ENCODE measurements around the gene PRPSAP2. TPM values are rescaled to one million over a fixed set of nuclear protein-coding genes. Genes with fewer than 3 reads are reported as not detected.
A peak's percentile ranks its signal among the peaks of the same experiment; 100 is the strongest.
"Not testable (repeated sequence)": the region's sequence is repeated elsewhere in the genome, so short reads cannot be mapped to it uniquely, and the experiment has no call there.

Gene PRPSAP2
- polyA plus RNA-seq, 5 donors: 49.7 to 58.7 (median 54.2) TPM

DNA sequence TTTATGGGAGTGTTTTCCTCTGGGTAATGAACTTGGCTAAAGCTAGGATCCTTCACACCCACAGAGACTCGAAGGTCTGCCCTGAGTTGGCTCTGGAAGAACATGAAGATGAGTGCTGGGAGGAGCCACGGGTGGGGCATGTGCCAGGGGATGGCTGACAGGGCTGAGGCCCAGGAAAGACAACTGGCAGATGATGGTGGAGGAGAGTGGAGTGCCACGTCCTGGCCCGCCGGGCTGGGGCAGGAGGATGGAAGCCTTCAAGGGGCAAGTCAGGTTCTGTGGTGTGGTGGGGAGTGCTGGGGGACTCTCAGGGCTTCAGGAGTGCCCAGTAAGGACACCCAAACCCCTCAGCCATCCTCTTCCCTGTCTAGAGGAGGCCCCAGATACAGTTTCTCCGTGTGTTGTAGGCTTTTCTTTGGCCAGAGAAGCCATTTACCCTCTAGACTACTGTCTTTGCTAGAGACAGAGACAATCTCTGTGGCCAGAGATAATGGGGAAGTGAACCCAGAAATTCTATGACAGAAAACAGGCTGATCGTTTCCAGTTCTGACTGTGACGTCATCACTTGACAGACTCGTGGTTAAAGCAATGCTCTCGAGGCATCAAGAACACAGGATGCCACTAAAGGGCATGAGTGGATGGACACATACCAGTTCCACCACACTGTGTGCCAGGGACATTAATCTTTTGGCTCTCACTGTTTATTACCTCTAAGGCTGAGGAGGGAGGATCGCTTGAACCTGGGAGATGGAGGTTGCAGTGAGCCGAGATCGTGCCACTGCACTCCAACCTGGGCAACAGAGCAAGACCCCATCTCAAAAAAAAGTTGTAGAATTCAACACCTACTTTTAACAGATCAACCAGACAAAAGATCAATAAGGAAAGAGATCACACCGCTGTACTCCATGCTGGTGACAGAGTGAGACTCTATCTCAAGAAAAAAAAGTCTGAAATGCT, 75.4 kb downstream of the PRPSAP2 start:
- DNase-seq: no peak

DNA sequence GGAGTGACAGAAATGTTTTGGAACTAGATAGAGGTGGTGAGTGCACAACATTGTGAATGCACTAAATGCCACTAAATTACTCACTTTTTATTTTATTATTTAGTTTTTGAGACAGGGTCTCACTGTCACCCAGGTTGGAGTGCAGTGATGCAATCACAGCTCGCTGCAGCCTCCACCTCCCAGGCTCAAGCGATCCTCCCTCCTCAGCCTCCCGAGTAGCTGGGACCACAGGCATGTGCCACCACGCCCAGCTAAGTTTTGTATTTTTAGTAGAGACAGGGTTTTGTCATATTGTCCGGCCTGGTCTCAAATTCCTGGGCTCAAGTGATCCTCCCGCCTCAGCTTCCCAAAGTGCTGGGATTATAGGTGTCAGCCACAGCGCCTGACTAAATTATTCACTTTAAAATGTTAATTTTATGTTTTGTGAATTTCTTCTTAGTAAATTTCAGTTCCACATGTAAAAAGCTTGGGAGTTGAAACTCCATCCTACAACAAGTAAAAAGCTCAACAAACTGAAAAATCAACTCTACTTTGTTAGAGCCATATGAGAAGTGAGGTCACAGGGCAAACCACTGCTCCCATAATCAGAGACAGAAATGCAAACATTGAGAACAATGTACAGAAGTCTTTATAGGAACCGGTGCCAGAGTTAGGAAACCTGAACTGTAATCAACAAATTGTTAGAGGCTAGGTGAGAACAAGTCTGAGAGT, 80.2 kb downstream of the PRPSAP2 start:
- no peak for DNase-seq

DNA sequence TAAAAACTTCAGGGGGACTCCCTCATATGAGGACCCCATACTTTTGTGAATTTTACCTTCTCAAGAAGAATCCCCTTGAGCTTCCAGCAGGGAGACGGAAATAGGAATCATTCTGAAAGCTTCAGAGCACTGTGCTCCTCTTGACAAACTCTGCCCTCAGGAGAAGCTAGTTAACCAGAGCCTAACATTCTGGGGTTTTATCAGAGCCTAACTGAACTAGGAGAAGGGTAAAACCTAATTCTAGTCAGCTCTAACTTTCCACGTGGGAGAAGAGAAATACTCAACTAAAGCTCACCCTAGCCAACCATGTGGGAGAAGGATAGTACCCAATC, 80.7 kb downstream of the PRPSAP2 start:
- DNase-seq: no peak

DNA sequence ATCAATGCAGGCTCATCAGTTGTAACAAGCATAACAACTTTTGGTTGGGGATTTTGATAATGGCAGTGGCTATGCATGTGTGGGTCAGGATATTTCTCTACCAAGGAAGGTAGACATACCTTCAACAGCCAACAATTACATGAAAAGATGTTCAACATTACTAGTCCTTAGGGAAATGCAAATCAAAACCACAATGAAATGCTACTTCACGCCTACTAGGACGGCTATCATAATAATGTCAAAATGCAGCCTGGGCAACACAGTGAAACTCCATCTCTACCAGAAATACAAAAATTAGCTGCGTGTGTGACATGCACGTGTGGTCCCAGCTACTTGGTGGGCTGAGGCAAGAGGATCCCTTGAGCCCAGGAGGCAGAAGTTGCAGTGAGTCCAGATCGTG, 86.7 kb downstream of the PRPSAP2 start:
- DNase-seq: no peak

DNA sequence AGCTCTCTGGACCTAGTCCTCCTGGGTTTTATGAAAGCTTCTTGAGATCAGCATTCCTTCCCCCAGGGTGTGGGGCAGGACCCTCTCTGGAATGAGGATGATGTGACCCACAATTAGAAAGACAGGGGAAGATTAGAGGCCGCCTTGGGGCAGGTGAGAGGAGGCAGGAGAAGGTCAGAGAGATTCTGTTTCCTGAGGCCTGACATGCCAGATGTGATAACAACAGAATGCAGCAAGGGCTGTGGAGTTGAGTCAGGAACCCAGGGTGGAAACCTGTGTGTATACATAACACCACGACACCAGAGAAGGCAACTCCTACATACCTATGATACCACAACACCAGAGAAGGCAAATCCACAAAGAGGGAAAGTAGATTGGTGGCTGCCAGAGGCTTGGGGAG, 88.6 kb downstream of the PRPSAP2 start:
- DNase-seq: no peak

DNA sequence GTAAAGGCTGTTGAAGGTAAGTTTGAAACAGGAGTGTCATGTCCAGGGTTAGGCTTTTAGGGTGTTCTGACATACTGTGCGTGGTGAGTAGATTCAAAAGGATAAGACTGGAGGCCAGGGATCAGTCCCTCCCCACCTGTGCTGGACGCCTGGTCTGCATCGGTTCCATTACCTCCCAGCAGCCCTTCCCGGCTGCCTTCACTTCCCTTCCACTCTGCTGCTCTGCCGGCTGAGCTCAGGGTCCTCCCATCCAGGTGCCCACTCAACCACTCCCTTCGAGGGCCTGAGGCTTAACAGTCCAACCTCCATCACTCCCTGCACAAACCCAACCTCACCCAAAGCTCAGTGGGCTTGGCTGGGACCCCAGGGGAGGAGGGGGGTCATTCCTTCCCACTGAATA, 89.9 kb downstream of the PRPSAP2 start:
- no peak for DNase-seq

DNA sequence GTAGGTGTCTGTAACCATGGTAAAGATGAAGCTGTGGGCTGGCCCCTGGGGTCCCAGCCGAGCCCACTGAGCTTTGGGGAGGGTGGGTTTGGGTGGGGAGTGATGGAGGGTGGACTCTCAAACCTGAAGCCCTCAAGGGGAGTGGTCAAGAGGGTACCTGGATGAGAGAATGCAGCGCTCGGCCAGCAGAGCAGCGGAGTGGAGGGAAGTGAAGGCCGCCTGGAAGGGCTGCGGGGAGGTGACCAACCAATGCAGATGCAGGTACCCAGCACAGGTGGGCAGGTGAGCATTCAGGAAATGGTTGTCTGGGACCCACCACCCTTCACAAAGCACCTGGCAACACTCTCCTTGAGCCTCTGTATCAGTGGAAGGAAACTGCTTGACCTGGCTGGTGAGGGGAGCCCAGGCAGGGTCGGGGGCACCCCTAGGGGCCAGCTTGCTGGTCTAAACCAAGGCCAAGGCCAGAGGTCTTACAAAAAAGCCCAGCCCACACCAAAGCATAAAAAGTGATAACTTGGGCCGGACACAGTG, 90.6 kb downstream of the PRPSAP2 start:
- no peak for DNase-seq

DNA sequence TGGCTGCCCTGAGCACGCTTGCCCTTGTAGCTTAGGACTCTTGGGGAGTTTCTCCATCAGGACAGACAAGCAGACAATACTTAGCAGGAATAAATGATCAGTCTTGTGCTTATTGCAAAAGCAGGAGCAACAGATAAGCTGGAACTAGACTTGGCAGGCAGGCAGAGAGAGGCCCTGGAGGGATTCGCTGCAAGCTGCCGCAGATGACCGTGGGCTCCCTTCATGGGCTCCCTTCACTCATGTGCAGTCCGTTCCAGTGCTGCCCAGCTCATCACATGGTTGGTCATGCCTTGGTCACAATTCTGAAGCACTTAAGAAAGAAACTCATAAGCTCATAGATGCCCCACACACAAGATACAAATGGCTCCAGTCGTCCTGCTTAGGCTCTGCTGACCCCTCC, 91.6 kb downstream of the PRPSAP2 start:
- DNase-seq: peak; percentile 42 to 59

DNA sequence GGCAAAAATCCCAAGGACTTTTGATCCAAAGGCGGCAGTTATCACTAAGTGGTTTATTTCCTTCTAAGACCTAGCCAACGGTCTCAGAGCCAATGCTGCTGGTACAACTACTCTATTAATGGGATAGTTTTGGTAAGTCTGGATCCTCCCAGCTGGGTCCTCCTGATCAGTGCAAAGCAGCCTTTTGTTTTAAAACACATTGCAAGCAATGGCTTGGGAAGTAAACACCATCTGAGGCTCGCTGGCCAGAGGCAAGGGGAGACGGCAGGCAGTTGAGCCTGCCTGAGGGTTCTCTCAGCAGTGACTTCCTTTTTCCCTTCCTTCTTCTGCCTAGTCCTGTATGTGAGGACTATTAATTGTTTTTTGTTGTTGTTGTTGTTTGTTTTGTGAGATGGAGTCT, 92.4 kb downstream of the PRPSAP2 start:
- no peak for DNase-seq

DNA sequence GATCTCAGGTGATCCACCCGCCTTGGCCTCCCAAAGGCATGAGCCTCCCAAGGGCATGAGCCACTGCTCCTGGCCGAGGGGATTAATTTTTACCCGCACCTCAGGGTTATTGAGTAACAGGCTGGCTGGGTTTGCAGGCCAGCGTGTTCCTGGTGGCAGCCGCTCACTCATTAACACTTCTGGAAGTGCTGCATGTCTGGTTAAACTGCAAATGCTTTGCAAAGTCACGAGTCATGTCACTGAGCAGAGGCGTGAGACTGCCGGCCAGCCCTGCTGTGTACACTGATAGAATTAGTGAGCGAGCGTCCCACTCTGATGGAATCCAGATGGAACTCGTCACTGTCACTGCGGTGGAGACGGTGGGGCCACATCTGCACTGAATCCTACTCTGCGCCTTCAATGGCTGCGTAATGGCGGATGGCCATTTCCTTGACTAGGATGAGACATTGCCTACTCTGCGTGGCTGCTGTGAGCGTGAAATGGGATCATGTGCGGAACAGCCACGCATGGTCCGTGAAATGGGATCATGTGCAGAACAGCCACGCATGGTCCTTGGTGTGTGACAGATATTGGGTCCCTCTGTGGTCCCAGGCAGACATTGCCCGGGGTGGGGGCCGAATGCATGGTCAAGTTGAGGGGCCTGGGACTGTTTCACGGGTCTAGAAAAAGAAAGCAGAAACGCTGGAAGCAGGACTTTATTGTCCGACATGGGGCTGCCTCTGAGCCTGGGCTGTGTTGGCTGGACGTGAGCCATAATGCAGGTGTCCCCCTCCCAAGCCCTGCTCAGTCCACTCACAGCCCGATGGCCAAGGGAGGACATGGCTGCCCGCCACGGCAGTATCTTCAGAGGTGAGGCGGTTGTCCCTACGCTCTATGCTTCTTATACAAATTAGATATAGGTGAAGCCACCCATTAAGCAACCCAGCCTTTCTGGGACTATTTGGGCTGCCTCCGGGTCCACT, 93.3 kb downstream of the PRPSAP2 start:
- DNase-seq: peak; percentile 42 to 49

DNA sequence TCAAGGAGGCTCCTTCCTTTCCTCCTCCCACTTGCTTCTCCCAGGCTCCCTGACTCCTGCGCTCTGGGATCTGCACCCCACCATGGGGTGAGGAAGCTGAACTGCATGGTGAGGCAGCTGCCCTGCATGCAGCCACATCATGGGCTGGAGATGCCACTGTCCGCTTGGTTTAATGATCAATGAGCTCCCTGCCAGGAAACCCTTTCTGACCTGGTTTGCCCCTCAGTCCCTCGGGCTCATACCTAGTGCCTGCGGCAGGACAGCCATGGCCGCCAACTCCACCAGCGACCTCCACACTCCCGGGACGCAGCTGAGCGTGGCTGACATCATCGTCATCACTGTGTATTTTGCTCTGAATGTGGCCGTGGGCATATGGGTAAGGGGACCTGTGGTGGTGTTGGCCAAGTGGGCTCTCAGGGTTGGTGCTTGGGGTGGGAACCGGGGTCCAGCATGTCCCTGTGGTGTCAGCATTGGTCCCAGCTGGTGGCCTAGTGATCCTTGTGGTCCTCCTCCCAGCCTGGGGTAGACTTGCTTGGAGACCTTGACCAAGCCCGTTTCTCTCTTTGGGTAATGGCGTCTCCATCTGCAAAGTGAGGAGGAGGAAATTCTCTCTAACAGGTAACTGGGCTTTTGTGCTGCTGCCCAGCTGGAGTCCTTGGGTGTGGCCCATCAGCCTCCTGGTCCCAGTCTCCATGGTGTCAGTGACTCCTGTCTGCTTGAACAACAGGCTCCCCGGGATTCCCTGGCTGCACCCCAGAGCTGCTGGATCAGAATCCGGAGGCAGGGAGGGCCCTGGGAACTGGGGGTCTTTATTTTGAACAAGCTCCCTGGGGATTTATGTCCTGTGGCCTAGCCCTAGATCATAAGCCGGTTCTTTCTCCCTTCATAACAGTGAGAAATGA, 94.3 kb downstream of the PRPSAP2 start, which contains the start of gene SLC5A10:
TSS of gene SLC5A10 (plus strand) at position 225 of the 902 bp plus-strand sequence. CDS start at position 266, 41 bp downstream.
- no peak for DNase-seq

DNA sequence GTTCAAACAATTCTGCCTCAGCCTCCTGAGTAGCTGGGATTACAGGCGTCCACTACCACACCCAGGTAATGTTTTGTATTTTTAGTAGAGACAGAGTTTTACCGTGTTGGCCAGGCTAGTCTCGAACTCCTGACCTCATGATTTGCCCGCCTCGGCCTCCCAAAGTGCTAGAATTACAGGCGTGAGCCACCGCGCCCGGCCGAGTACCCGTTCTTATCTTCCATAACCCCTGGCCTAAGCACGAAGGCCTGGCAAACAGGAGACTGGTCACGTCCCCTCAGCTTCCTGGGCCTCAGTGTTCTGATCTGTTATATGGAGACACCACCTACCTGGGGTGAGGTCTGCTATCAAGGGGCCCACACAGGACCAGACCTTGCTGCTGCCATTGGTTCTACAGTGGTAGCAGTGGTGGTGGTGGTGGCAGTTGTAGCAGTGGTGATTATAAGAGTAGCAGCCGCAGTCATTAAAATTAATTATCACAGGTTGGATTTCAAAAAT, 95.3 kb downstream of the PRPSAP2 start:
- DNase-seq: no peak

DNA sequence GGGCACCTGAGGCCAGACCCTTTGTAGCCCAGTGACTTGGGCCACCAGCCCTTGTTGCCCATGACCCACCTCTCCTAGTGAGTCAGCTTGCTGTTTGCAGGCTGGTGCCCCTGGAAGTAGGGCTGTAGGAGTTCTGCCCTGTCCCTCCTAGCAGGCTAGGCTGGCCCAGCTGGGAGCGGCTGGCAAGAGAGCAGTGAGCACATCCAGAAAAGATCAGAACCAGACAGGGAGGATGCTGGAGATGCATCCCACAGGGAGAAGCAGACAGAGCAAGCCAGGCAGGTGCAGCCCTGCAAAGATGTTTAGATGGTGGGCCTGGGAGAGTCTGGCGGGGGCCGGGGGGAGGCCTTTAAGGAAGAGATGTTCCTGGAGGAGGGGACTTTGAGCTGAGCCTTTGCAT, 96.4 kb downstream of the PRPSAP2 start:
- DNase-seq: no peak

DNA sequence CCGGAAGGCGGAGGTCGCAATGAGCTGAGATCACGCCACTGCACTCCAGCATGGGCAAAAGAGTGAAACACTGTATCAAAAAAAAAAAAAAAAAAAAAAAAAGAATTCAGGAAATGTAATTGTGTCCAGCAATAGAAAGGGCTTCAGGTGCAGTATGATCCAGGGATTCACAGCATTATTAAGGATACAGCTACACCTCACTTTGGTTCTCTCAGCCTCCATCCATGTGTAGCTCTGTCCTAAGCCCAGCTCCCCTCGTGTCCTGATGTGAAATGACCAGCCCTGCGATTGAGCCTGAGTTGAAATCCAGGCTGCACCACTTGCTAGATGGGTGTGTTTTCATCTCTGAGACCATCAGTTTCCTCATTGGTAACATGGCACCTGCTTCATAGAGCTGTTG, 97.1 kb downstream of the PRPSAP2 start:
- no peak for DNase-seq

DNA sequence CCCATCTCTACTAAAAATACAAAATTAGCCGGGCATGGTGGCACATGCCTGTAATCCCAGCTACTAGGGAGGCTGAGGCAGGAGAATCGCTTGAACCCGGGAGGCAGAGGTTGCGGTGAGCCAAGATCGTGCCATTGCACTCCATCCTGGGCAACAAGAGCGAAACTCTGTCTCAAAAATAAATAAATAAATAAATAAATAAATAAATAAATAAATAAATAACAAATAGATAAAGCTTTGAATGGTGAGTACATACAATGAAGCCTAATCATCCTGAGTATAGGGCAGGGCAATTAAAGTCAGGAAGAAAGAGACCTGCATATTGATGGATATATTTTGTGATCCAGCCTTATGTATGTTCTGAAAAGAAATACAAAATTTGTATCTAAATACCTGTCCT, 98.1 kb downstream of the PRPSAP2 start:
- not testable (repeated sequence) for DNase-seq

DNA sequence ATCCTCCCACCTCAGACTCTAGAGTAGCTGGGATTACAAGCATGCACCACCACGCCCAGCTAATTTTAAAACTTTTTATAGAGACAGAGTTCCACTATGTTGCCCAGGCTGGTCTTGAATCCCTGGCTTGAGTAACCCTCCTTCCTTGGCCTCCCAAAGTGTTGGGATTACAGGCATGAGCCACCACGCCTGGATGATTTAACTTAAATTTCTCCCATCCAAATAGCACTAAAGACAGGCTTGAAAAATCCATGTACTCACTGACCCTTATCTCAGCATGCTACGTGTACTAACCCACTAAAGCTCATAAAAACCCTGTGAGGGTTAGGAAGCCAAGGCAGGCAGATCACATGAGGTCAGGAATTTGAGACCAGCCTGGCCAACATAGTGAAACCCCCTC, 98.7 kb downstream of the PRPSAP2 start:
- no peak for DNase-seq

DNA sequence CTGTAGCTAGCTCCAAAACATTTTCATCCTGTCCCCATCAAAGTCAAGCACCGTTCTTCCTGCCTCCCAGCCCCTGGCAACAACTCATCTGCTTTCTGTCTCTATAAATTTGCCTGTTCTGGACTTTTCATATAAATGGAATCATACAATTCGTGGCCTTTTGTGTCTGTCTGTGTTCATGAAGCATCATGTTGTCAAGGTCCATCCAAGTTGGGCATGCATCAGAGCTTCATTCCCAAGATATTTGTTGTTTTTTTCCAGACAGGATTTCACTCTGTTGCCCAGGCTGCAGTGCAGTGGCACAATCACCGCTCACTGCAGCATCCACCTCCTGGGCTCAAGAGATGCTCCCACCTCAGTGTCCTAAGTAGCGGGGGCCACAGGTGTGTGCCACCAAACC, 99.9 kb downstream of the PRPSAP2 start:
- no peak for DNase-seq

DNA sequence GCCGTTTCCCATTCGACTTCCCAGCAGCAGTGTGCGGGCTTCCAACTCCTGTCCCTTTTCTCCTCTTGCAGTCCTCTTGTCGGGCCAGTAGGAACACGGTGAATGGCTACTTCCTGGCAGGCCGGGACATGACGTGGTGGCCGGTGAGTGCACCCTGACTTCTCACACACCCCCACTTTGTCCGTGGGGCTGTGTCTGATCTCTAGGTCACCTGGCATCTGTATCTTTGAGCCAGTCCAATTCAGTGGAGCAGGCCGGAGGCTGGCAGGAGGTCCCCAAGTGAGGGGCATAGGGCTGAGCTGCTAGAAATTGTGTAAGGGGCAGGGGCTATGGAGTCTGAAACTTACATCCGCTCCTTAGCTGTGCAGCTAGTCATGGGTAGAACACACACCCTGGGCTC, 100.7 kb downstream of the PRPSAP2 start:
- no peak for DNase-seq

DNA sequence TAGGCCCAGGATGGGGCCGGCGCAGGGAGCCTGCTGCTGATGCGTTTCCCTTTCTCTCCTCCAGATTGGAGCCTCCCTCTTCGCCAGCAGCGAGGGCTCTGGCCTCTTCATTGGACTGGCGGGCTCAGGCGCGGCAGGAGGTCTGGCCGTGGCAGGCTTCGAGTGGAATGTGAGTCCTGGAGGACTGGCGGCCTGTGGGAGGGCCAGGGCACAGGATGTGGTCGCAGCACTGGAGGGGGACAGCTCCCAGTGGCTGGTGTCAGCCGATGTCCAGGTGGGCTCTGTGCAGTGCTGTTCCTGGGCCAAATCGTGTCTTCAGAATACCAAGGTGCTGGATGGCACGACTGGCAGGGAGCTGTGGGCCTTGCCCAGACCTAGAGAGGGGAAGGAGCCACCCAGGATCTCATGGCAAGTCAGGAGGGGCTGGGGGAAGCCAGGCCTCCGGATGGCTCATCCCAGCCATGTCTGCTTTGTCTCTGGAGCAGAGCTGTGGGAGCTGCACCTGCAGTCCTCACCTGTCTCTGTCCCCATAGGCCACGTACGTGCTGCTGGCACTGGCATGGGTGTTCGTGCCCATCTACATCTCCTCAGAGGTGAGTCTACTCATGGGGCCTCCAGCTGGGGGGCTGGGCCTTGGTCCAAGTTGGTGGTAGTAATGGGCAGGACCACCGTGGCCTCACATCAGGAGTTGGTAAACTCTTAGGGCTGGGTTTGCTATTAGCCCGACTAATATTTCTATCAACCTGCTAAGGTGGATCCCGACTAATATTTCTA, 101.3 kb downstream of the PRPSAP2 start:
- DNase-seq: no peak

DNA sequence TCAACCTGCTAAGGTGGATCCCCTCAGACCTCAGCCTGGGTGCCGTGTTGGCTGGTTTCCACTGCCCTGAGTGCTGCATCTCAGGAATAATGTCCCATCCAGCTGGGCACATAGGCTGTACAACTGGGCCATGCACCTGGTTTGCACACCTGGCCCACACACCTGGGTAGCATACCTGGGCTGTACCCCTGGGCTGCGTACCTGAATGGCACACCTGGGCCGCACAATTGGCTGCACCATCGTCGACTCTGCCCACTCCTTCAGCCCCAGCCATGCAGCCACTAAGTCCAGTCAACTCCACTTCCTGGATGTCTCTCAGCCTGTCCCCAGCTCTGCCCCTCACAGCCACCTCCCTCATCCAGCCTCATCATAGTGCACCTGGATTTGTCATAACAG, 101.9 kb downstream of the PRPSAP2 start:
- no peak for DNase-seq
